Measurements from ENCODE around the gene MLLT10. TPM values are rescaled to one million over a fixed set of nuclear protein-coding genes. Genes with fewer than 3 reads are reported as not detected.

MLLT10 gene
- total and polyA plus RNA-seq, 2 donors (not counting 3 experiments of a cell fraction or from before 2014, with no cell fraction given): 35.4 to 54.0 TPM

GRCh38 chr10:21754410-21755011 lies 220.5 kb downstream of the MLLT10 start:
- no peak overlapping the region for H3K4me2 ChIP-seq (ENCODE audit: insufficient read depth, low read length)
- H3K27ac ChIP-seq (ENCODE audit: insufficient read depth, low read depth, low read length): no peak overlapping the region
- no peaks in the 10 kb centered on the region for H3K9me1 ChIP-seq (replicated peaks; ENCODE audit: control insufficient read depth, extremely low read depth, insufficient read depth, low read length)
- no peaks in the 10 kb centered on the region for H4K20me1 ChIP-seq (replicated peaks; ENCODE audit: control insufficient read depth, extremely low read depth, insufficient read depth, low read length)
- POLR2A ChIA-PET: no interaction called here
- no peaks in the 10 kb centered on the region for H3K4me1 ChIP-seq (ENCODE audit: control insufficient read depth, extremely low read depth, insufficient read depth, low read length)
- no peaks in the 10 kb centered on the region for H3K27me3 ChIP-seq (ENCODE audit: control insufficient read depth in 2 of 2, insufficient read depth in 2 of 2, low read length in 2 of 2)
- peaks cover 0 to 3% of the 10 kb centered on the region in 2 experiments for H3K36me3 ChIP-seq (ENCODE audit: control insufficient read depth in 2 of 2, extremely low read depth in 1 of 2, insufficient read depth in 2 of 2, low read length in 2 of 2)
- TF ChIP-seq JUN (IDR thresholded peaks at IDR 0.05; ENCODE audit: borderline replicate concordance, insufficient read depth, insufficient read length, low read depth): no peak
- TF ChIP-seq, protein P1, sequence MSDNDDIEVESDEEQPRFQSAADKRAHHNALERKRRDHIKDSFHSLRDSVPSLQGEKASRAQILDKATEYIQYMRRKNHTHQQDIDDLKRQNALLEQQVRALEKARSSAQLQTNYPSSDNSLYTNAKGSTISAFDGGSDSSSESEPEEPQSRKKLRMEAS (IDR thresholded peaks at IDR 0.05; ENCODE audit: insufficient read depth, insufficient read length): no peak
- TF ChIP-seq, protein P2, sequence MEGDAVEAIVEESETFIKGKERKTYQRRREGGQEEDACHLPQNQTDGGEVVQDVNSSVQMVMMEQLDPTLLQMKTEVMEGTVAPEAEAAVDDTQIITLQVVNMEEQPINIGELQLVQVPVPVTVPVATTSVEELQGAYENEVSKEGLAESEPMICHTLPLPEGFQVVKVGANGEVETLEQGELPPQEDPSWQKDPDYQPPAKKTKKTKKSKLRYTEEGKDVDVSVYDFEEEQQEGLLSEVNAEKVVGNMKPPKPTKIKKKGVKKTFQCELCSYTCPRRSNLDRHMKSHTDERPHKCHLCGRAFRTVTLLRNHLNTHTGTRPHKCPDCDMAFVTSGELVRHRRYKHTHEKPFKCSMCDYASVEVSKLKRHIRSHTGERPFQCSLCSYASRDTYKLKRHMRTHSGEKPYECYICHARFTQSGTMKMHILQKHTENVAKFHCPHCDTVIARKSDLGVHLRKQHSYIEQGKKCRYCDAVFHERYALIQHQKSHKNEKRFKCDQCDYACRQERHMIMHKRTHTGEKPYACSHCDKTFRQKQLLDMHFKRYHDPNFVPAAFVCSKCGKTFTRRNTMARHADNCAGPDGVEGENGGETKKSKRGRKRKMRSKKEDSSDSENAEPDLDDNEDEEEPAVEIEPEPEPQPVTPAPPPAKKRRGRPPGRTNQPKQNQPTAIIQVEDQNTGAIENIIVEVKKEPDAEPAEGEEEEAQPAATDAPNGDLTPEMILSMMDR (IDR thresholded peaks at IDR 0.05; ENCODE audit: extremely low read depth in 1 of 2, insufficient read depth in 1 of 2, low read depth in 1 of 2, low read length in 2 of 2): no peak
- TF ChIP-seq GATA2 (IDR thresholded peaks at IDR 0.05; ENCODE audit: insufficient read depth, insufficient read length, low read depth, low read length): no peak
- TF ChIP-seq POLR2AphosphoS5 (IDR thresholded peaks at IDR 0.05; ENCODE audit: insufficient read depth, low read depth, low read length): no peak
- TF ChIP-seq FOS (IDR thresholded peaks at IDR 0.05; ENCODE audit: borderline replicate concordance, insufficient read depth, low read length): no peak
- no peak for TF ChIP-seq MYC (IDR thresholded peaks at IDR 0.05; ENCODE audit: low read depth, low read length)
- TF ChIP-seq EZH2 (IDR thresholded peaks at IDR 0.05; ENCODE audit: borderline replicate concordance, low read depth, low read length, severe bottlenecking): no peak
- no peak for TF ChIP-seq POLR2A (IDR thresholded peaks at IDR 0.05; ENCODE audit: low read depth, low read length)
- no peak overlapping the region for H3K4me3 ChIP-seq (replicated peaks in 1 of 3; ENCODE audit: insufficient read depth in 1 of 3, low read depth in 1 of 3, low read length in 3 of 3)
- dilution Hi-C loops (cut with MboI; ENCODE audit: extremely low pct_ligation_motif_present, low sequenced_read_pairs) (no loop called here), intact Hi-C loops (cut with micrococcal nuclease) (no loop called here)
- CTCF ChIA-PET: no interaction called here
- H2AFZ ChIP-seq (ENCODE audit: low read depth, low read length): no peak overlapping the region
- no TSS peak for BruUV-seq (replicated peaks)
- H3K9ac ChIP-seq (replicated peaks; ENCODE audit: extremely low read depth, insufficient read depth, low read length): no peak overlapping the region
- DNase-seq (ENCODE audit: low read depth, low spot score): no peak
- FAIRE-seq: no peak
- H3K9me3 ChIP-seq (replicated peaks; ENCODE audit: control insufficient read depth, insufficient read depth, low read length): no peaks in the 10 kb centered on the region
- no peaks in the 10 kb centered on the region for H3K79me2 ChIP-seq (ENCODE audit: control insufficient read depth, insufficient read depth, low read length)

All from endothelial cell of umbilical vein (primary cell).